Peyer's patch (tissue), 4 donors: ENCODE measurements around the gene GAK. TPM values are rescaled to one million over a fixed set of nuclear protein-coding genes. Genes with fewer than 3 reads are reported as not detected.
A peak's percentile ranks its signal among the peaks of the same experiment; 100 is the strongest.
"Not testable (repeated sequence)": the region's sequence is repeated elsewhere in the genome, so short reads cannot be mapped to it uniquely, and the experiment has no call there.

Experiments used
- DNase-seq, 3 donors: peaks; one replicate each; pipeline ENCODE4 v3.0.0-alpha.2; 2017 to 2019
- H3K27ac ChIP-seq, 4 donors: fragments of 200-600 bp; sonication (generic); one replicate each; pipeline ENCODE4 v1.5.1; 2016 to 2019
- H3K27me3 ChIP-seq, 2 donors: fragments of 200-600 bp; sonication (generic); one replicate each; pipeline ENCODE4 v1.5.1; 2019
- H3K36me3 ChIP-seq, 3 donors: fragments of 200-600 bp; sonication (generic); one replicate each; pipeline ENCODE4 v1.5.1; 2016 to 2019
- H3K4me1 ChIP-seq, 4 donors: fragments of 200-600 bp; sonication (generic); one replicate each; pipeline ENCODE4 v1.5.1; 2016 to 2019
- H3K4me3 ChIP-seq, 4 donors: fragments of 200-600 bp; sonication (generic); 1 replicate in 3 of 4; 2 replicates in 1 of 4; pipeline ENCODE4 v1.5.1; 2016 to 2019; ENCODE audit warnings: mild to moderate bottlenecking in 1 of 4
- H3K9me3 ChIP-seq, 4 donors: fragments of 200-600 bp; sonication (generic); one replicate each; pipeline ENCODE4 v1.5.1; 2016 to 2019; ENCODE audit warnings: mild to moderate bottlenecking in 1 of 4
- CTCF ChIP-seq, 6 experiments: fragments of 450-650 bp in 4 of 6; fragments of 200-600 bp in 2 of 6; sonication (generic) in 1 of 6; IDR thresholded peaks; one replicate each; pipeline ENCODE4 v1.5.1; 2017 to 2019; ENCODE audit warnings: antibody characterized with exemption in 6 of 6, mild to moderate bottlenecking in 3 of 6, moderate library complexity in 1 of 6
- POLR2A ChIP-seq, 2 donors: fragments of 450-650 bp; IDR thresholded peaks; one replicate each; pipeline ENCODE4 v1.5.1; 2017; ENCODE audit warnings: antibody characterized with exemption in 2 of 2, mild to moderate bottlenecking in 2 of 2, moderate library complexity in 2 of 2
- total RNA-seq, 4 donors: library from RNA; depleted of rRNA; stranded (reverse); fragments of >200 nt; gene quantifications; one replicate each; pipeline ENCODE4 v1.1.0, GENCODE V29; 2016

The GAK gene
- total RNA-seq, 4 donors from 2014 or later, result 248 to 362 (median 351) TPM

GRCh38 chr4:948101-948935 lies 16.2 kb upstream of the GAK start:
- Histone ChIP-seq H3K27me3 (no peaks in the 10 kb centered on the region), H3K27ac (no peak overlapping the region), H3K9me3 (no peaks in the 10 kb centered on the region), H3K4me3 (no peak overlapping the region), H3K4me1 (no peaks in the 10 kb centered on the region), H3K36me3 (peaks cover 0 to 4% (median 0%) of the 10 kb centered on the region in 3 donors)
- peak in 1 of 3 donors; percentile 42 for DNase-seq
- TF ChIP-seq CTCF (IDR thresholded peaks at IDR 0.05) (no peak), POLR2A (IDR thresholded peaks at IDR 0.05) (no peak)

- no peaks in the 10 kb centered on the region for H3K36me3 ChIP-seq
- no peak overlapping the region for H3K27ac ChIP-seq
- H3K4me1 ChIP-seq, result no peaks in the 10 kb centered on the region
- H3K4me3 ChIP-seq, result no peak overlapping the region
- no peaks in the 10 kb centered on the region for H3K9me3 ChIP-seq
- TF ChIP-seq POLR2A (IDR thresholded peaks at IDR 0.05) (no peak), CTCF (IDR thresholded peaks at IDR 0.05) (no peak)
- peak in 1 of 3 donors; percentile 39 for DNase-seq
- no peaks in the 10 kb centered on the region for H3K27me3 ChIP-seq
Observed at GRCh38 chr4:947491-947971, 15.4 kb upstream of the GAK start.

GRCh38 chr4:946517-947471 lies 14.7 kb upstream of the GAK start:
- no peak overlapping the region for H3K27ac ChIP-seq
- no peaks in the 10 kb centered on the region for H3K27me3 ChIP-seq
- no peak overlapping the region for H3K4me3 ChIP-seq
- H3K9me3 ChIP-seq, result no peaks in the 10 kb centered on the region
- H3K36me3 ChIP-seq, result no peaks in the 10 kb centered on the region
- TF ChIP-seq CTCF (IDR thresholded peaks at IDR 0.05) (no peak), POLR2A (IDR thresholded peaks at IDR 0.05) (no peak)
- no peaks in the 10 kb centered on the region for H3K4me1 ChIP-seq
- peak in 1 of 3 donors; percentile 31 for DNase-seq

GRCh38 chr4:946103-946450 lies 14.0 kb upstream of the GAK start:
- Histone ChIP-seq H3K4me1 (no peaks in the 10 kb centered on the region), H3K9me3 (no peaks in the 10 kb centered on the region), H3K27me3 (no peaks in the 10 kb centered on the region), H3K36me3 (no peaks in the 10 kb centered on the region), H3K27ac (no peak overlapping the region), H3K4me3 (no peak overlapping the region)
- peak in 1 of 3 donors; percentile 20 for DNase-seq
- TF ChIP-seq CTCF (IDR thresholded peaks at IDR 0.05), result no peak
- no peak for TF ChIP-seq POLR2A (IDR thresholded peaks at IDR 0.05)

GRCh38 chr4:945274-946102 lies 13.4 kb upstream of the GAK start:
- Histone ChIP-seq H3K27ac (no peak overlapping the region), H3K4me3 (no peak overlapping the region)
- peak in 1 of 3 donors; percentile 19 for DNase-seq

GRCh38 chr4:939508-939907 lies 7.4 kb upstream of the GAK start:
- not testable (repeated sequence) for H3K36me3 ChIP-seq, H3K27me3 ChIP-seq, H3K4me3 ChIP-seq, DNase-seq, H3K27ac ChIP-seq, H3K9me3 ChIP-seq, H3K4me1 ChIP-seq

More at GRCh38 chr4:945274-946102, 13.4 kb upstream of the GAK start:
- Histone ChIP-seq H3K9me3 (no peaks in the 10 kb centered on the region), H3K36me3 (no peaks in the 10 kb centered on the region), H3K27me3 (no peaks in the 10 kb centered on the region), H3K4me1 (no peaks in the 10 kb centered on the region)
- TF ChIP-seq CTCF (IDR thresholded peaks at IDR 0.05) (no peak), POLR2A (IDR thresholded peaks at IDR 0.05) (no peak)
